ENCODE measurements around the gene MAP4K1.

The MAP4K1 gene

DNA sequence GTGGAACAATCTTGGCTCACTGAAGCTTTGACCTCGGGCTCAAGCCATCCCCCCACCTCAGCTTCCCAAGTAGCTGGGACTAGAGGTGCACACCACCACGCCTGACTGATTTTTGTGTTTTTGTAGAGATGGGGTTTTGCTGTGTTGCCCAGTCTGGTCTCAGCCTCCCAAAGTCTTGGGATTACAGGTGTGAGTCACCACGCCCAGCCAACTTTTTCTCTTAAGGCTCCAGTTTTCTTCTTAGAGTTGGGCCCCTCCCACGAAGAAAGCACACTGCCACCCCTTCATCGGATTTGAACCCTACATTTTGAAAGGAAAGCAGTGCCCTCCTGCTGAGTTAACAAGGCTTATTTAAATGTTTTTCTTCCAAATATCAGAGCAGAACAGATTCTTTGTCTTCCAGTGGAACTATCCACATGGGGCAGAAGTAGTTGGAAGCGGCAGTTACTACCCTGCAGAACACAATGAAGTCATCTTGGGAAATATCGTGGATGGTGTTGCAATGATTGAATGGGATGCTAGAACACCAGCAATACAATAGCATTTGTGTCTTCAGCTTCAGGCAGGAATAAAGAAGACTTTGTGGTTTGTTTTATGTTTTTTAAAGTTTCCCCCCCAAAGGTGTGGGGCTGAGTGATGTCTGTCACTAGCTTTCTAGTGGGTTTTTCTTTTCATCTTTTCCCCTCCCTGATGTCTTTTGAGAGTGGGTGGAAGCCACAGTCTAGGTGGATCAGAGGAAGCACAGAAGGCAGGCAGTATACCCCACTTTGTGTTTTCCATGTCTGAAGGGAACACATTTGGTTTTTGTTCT, 38.6 kb upstream of the MAP4K1 start (continued):
- TF ChIP-seq, protein P1, sequence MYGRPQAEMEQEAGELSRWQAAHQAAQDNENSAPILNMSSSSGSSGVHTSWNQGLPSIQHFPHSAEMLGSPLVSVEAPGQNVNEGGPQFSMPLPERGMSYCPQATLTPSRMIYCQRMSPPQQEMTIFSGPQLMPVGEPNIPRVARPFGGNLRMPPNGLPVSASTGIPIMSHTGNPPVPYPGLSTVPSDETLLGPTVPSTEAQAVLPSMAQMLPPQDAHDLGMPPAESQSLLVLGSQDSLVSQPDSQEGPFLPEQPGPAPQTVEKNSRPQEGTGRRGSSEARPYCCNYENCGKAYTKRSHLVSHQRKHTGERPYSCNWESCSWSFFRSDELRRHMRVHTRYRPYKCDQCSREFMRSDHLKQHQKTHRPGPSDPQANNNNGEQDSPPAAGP (tag by site-specific recombination; IDR thresholded peaks at IDR 0.05): no peak
- TF ChIP-seq, protein P2, sequence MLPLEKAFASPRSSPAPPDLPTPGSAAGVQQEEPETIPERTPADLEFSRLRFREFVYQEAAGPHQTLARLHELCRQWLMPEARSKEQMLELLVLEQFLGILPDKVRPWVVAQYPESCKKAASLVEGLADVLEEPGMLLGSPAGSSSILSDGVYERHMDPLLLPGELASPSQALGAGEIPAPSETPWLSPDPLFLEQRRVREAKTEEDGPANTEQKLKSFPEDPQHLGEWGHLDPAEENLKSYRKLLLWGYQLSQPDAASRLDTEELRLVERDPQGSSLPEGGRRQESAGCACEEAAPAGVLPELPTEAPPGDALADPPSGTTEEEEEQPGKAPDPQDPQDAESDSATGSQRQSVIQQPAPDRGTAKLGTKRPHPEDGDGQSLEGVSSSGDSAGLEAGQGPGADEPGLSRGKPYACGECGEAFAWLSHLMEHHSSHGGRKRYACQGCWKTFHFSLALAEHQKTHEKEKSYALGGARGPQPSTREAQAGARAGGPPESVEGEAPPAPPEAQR (tag by site-specific recombination; IDR thresholded peaks at IDR 0.05): no peak
- 0 out of 2 replicates have a peak, but pooled peaks have one; percentile 41 for TF ChIP-seq ZNF660 (tag by site-specific recombination; IDR thresholded peaks at IDR 0.05)
- TF ChIP-seq, protein P3, sequence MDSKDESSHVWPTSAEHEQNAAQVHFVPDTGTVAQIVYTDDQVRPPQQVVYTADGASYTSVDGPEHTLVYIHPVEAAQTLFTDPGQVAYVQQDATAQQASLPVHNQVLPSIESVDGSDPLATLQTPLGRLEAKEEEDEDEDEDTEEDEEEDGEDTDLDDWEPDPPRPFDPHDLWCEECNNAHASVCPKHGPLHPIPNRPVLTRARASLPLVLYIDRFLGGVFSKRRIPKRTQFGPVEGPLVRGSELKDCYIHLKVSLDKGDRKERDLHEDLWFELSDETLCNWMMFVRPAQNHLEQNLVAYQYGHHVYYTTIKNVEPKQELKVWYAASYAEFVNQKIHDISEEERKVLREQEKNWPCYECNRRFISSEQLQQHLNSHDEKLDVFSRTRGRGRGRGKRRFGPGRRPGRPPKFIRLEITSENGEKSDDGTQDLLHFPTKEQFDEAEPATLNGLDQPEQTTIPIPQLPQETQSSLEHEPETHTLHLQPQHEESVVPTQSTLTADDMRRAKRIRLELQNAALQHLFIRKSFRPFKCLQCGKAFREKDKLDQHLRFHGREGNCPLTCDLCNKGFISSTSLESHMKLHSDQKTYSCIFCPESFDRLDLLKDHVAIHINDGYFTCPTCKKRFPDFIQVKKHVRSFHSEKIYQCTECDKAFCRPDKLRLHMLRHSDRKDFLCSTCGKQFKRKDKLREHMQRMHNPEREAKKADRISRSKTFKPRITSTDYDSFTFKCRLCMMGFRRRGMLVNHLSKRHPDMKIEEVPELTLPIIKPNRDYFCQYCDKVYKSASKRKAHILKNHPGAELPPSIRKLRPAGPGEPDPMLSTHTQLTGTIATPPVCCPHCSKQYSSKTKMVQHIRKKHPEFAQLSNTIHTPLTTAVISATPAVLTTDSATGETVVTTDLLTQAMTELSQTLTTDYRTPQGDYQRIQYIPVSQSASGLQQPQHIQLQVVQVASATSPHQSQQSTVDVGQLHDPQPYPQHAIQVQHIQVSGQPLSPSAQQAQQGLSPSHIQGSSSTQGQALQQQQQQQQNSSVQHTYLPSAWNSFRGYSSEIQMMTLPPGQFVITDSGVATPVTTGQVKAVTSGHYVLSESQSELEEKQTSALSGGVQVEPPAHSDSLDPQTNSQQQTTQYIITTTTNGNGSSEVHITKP (tag by site-specific recombination; IDR thresholded peaks at IDR 0.05): peak; percentile 62
- TF ChIP-seq, protein P4, sequence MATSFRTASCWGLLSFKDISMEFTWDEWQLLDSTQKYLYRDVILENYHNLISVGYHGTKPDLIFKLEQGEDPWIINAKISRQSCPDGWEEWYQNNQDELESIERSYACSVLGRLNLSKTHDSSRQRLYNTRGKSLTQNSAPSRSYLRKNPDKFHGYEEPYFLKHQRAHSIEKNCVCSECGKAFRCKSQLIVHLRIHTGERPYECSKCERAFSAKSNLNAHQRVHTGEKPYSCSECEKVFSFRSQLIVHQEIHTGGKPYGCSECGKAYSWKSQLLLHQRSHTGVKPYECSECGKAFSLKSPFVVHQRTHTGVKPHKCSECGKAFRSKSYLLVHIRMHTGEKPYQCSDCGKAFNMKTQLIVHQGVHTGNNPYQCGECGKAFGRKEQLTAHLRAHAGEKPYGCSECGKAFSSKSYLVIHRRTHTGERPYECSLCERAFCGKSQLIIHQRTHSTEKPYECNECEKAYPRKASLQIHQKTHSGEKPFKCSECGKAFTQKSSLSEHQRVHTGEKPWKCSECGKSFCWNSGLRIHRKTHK (tag by site-specific recombination; IDR thresholded peaks at IDR 0.05): no peak
- TF ChIP-seq ZNF677 (tag by site-specific recombination; IDR thresholded peaks at IDR 0.05): no peak
- peak; percentile 82 for TF ChIP-seq ZNF600 (tag by site-specific recombination; IDR thresholded peaks at IDR 0.05)
- TF ChIP-seq SP2 (tag by site-specific recombination; IDR thresholded peaks at IDR 0.05): no peak
- TF ChIP-seq ZNF404 (tag by site-specific recombination; IDR thresholded peaks at IDR 0.05): no peak
- TF ChIP-seq, protein P5, sequence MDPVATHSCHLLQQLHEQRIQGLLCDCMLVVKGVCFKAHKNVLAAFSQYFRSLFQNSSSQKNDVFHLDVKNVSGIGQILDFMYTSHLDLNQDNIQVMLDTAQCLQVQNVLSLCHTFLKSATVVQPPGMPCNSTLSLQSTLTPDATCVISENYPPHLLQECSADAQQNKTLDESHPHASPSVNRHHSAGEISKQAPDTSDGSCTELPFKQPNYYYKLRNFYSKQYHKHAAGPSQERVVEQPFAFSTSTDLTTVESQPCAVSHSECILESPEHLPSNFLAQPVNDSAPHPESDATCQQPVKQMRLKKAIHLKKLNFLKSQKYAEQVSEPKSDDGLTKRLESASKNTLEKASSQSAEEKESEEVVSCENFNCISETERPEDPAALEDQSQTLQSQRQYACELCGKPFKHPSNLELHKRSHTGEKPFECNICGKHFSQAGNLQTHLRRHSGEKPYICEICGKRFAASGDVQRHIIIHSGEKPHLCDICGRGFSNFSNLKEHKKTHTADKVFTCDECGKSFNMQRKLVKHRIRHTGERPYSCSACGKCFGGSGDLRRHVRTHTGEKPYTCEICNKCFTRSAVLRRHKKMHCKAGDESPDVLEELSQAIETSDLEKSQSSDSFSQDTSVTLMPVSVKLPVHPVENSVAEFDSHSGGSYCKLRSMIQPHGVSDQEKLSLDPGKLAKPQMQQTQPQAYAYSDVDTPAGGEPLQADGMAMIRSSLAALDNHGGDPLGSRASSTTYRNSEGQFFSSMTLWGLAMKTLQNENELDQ (tag by site-specific recombination; IDR thresholded peaks at IDR 0.05; ENCODE audit: low read depth): no peak
- TF ChIP-seq, protein P6, sequence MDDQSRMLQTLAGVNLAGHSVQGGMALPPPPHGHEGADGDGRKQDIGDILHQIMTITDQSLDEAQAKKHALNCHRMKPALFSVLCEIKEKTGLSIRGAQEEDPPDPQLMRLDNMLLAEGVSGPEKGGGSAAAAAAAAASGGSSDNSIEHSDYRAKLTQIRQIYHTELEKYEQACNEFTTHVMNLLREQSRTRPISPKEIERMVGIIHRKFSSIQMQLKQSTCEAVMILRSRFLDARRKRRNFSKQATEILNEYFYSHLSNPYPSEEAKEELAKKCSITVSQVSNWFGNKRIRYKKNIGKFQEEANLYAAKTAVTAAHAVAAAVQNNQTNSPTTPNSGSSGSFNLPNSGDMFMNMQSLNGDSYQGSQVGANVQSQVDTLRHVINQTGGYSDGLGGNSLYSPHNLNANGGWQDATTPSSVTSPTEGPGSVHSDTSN (CRISPR knock-in tag; IDR thresholded peaks at IDR 0.05): no peak
- no peak for TF ChIP-seq PRDM1 (tag by site-specific recombination; IDR thresholded peaks at IDR 0.05)
- TF ChIP-seq ZNF529 (tag by site-specific recombination; IDR thresholded peaks at IDR 0.05; ENCODE audit: insufficient replicate concordance): no peak
- TF ChIP-seq, protein P7, sequence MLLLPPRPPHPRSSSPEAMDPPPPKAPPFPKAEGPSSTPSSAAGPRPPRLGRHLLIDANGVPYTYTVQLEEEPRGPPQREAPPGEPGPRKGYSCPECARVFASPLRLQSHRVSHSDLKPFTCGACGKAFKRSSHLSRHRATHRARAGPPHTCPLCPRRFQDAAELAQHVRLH (tag by site-specific recombination; IDR thresholded peaks at IDR 0.05): no peak
- TF ChIP-seq, protein P8, sequence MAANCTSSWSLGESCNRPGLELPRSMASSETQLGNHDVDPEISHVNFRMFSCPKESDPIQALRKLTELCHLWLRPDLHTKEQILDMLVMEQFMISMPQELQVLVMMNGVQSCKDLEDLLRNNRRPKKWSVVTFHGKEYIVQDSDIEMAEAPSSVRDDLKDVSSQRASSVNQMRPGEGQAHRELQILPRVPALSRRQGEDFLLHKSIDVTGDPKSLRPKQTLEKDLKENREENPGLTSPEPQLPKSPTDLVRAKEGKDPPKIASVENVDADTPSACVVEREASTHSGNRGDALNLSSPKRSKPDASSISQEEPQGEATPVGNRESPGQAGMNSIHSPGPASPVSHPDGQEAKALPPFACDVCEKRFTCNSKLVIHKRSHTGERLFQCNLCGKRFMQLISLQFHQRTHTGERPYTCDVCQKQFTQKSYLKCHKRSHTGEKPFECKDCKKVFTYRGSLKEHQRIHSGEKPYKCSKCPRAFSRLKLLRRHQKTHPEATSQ (tag by site-specific recombination; IDR thresholded peaks at IDR 0.05): no peak
- no peak for TF ChIP-seq ZNF843 (tag by site-specific recombination; IDR thresholded peaks at IDR 0.05)
- no peak for TF ChIP-seq TCF7L2 (IDR thresholded peaks at IDR 0.05; ENCODE audit: borderline replicate concordance, low read depth, low read length)
- TF ChIP-seq ZNF10 (tag by site-specific recombination; IDR thresholded peaks at IDR 0.05): no peak
- no peak for TF ChIP-seq ZNF391 (tag by site-specific recombination; IDR thresholded peaks at IDR 0.05; ENCODE audit: borderline replicate concordance, low read depth)
- TF ChIP-seq OVOL3 (tag by site-specific recombination; IDR thresholded peaks at IDR 0.05): no peak
- TF ChIP-seq, protein P9, sequence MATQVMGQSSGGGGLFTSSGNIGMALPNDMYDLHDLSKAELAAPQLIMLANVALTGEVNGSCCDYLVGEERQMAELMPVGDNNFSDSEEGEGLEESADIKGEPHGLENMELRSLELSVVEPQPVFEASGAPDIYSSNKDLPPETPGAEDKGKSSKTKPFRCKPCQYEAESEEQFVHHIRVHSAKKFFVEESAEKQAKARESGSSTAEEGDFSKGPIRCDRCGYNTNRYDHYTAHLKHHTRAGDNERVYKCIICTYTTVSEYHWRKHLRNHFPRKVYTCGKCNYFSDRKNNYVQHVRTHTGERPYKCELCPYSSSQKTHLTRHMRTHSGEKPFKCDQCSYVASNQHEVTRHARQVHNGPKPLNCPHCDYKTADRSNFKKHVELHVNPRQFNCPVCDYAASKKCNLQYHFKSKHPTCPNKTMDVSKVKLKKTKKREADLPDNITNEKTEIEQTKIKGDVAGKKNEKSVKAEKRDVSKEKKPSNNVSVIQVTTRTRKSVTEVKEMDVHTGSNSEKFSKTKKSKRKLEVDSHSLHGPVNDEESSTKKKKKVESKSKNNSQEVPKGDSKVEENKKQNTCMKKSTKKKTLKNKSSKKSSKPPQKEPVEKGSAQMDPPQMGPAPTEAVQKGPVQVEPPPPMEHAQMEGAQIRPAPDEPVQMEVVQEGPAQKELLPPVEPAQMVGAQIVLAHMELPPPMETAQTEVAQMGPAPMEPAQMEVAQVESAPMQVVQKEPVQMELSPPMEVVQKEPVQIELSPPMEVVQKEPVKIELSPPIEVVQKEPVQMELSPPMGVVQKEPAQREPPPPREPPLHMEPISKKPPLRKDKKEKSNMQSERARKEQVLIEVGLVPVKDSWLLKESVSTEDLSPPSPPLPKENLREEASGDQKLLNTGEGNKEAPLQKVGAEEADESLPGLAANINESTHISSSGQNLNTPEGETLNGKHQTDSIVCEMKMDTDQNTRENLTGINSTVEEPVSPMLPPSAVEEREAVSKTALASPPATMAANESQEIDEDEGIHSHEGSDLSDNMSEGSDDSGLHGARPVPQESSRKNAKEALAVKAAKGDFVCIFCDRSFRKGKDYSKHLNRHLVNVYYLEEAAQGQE (tag by site-specific recombination; IDR thresholded peaks at IDR 0.05): no peak
